NK-92 treated with Interleukin-12 subunit alpha and Interleukin-12 subunit beta, amount 100 ng/mL, for 24 hours (cell line): ENCODE data around the gene AADACL2.
"Not testable (repeated sequence)": the region's sequence is repeated elsewhere in the genome, so short reads cannot be mapped to it uniquely, and the experiment has no call there.

ENCODE experiments used
- DNase-seq: peaks from one replicate; lab custom pipeline; 2025; lab: John Stamatoyannopoulos, UW

AADACL2 gene

GRCh38 chr3:151765685-151766084 is 32.0 kb downstream of the AADACL2 start:
- DNase-seq, result no peak

- DNase-seq, result no peak
Measured at GRCh38 chr3:151766454-151766853, 32.7 kb downstream of the AADACL2 start.

GRCh38 chr3:151768393-151768930 is 34.7 kb downstream of the AADACL2 start:
- DNase-seq, result no peak

GRCh38 chr3:151769175-151769574 is 35.4 kb downstream of the AADACL2 start:
- DNase-seq, result no peak

- no peak for DNase-seq
Measured at GRCh38 chr3:151770956-151771355, 37.2 kb downstream of the AADACL2 start.

GRCh38 chr3:151772825-151773480 is 39.2 kb downstream of the AADACL2 start:
- DNase-seq, result no peak

- no peak for DNase-seq
Measured at GRCh38 chr3:151774235-151774634, 40.5 kb downstream of the AADACL2 start.

- no peak for DNase-seq
Measured at GRCh38 chr3:151774910-151775309, 41.2 kb downstream of the AADACL2 start.

- no peak for DNase-seq
Measured at GRCh38 chr3:151775314-151776258, 41.9 kb downstream of the AADACL2 start.

- no peak for DNase-seq
Measured at GRCh38 chr3:151776259-151776740, 42.6 kb downstream of the AADACL2 start.

- DNase-seq, result no peak
Measured at GRCh38 chr3:151777880-151778279, 44.2 kb downstream of the AADACL2 start.

GRCh38 chr3:151787626-151788025 is 53.9 kb downstream of the AADACL2 start:
- no peak for DNase-seq

GRCh38 chr3:151788401-151788800 is 54.7 kb downstream of the AADACL2 start:
- no peak for DNase-seq

GRCh38 chr3:151789853-151790463 is 56.2 kb downstream of the AADACL2 start:
- no peak for DNase-seq

GRCh38 chr3:151790763-151791162 is 57.0 kb downstream of the AADACL2 start:
- DNase-seq, result not testable (repeated sequence)

- DNase-seq, result no peak
Measured at GRCh38 chr3:151792411-151792810, 58.7 kb downstream of the AADACL2 start.

- DNase-seq, result no peak
Measured at GRCh38 chr3:151793636-151794035, 59.9 kb downstream of the AADACL2 start.

- DNase-seq, result no peak
Measured at GRCh38 chr3:151794080-151794479, 60.4 kb downstream of the AADACL2 start.

GRCh38 chr3:151795276-151795675 is 61.5 kb downstream of the AADACL2 start:
- DNase-seq, result no peak

- no peak for DNase-seq
Measured at GRCh38 chr3:151796105-151796680, 62.5 kb downstream of the AADACL2 start.

- DNase-seq, result no peak
Measured at GRCh38 chr3:151798466-151798865, 64.7 kb downstream of the AADACL2 start.

- no peak for DNase-seq
Measured at GRCh38 chr3:151800431-151800830, 66.7 kb downstream of the AADACL2 start.
